ENCODE data around the gene NT5E. TPM values are rescaled to one million over a fixed set of nuclear protein-coding genes. Genes with fewer than 3 reads are reported as not detected.
A peak's percentile ranks its signal among the peaks of the same experiment; 100 is the strongest.

Gene NT5E
- total and polyA plus RNA-seq, 2 of the 13 experiments (the other 11 are each of a cell fraction or from before 2014, with no cell fraction given): 9.5 to 33.0 TPM

GRCh38 chr6:85449818-85450759 lies at the start of gene NT5E (continued):
- TF ChIP-seq ZNF326 (CRISPR knock-in tag; IDR thresholded peaks at IDR 0.05; ENCODE audit: borderline replicate concordance) (no peak), ZNF766 (CRISPR knock-in tag; IDR thresholded peaks at IDR 0.05; ENCODE audit: borderline replicate concordance) (peak; percentile 85), FOXM1 (CRISPR knock-in tag; IDR thresholded peaks at IDR 0.05) (no peak), SMARCE1 (IDR thresholded peaks at IDR 0.05; ENCODE audit: borderline replicate concordance) (no peak), ZNF687 (CRISPR knock-in tag; IDR thresholded peaks at IDR 0.05) (peak; percentile 97), ZEB1 (IDR thresholded peaks at IDR 0.05; ENCODE audit: insufficient replicate concordance, low read depth) (no peak), AHR (CRISPR knock-in tag; IDR thresholded peaks at IDR 0.05) (no peak; the same call in 1 of the 2 replicates), ZGPAT (CRISPR knock-in tag; IDR thresholded peaks at IDR 0.05) (peak; percentile 88), NCOA2 (CRISPR knock-in tag; IDR thresholded peaks at IDR 0.05) (0 out of 2 replicates have a peak, but pooled peaks have one; percentile 25), DPF2 (CRISPR knock-in tag; IDR thresholded peaks at IDR 0.05; ENCODE audit: borderline replicate concordance, low read depth) (no peak), ZNF678 (CRISPR knock-in tag; IDR thresholded peaks at IDR 0.05) (peak; percentile 88), ELF4 (CRISPR knock-in tag; IDR thresholded peaks at IDR 0.05; ENCODE audit: borderline replicate concordance) (no peak), NFYB (CRISPR knock-in tag; IDR thresholded peaks at IDR 0.05) (no peak), ZNF34 (CRISPR knock-in tag; IDR thresholded peaks at IDR 0.05; ENCODE audit: borderline replicate concordance) (no peak), XRCC5 (optimal IDR thresholded peaks at IDR 0.05; ENCODE audit: low read length) (peak; percentile 55), PHF21A (CRISPR knock-in tag; IDR thresholded peaks at IDR 0.05) (no peak), KLF9 (CRISPR knock-in tag; IDR thresholded peaks at IDR 0.05; ENCODE audit: low read depth) (no peak), IKZF5 (CRISPR knock-in tag; IDR thresholded peaks at IDR 0.05) (no peak), ZNF563 (CRISPR knock-in tag; IDR thresholded peaks at IDR 0.05) (peak; percentile 46; the same call in 1 of the 2 replicates), ZNF615 (CRISPR knock-in tag; IDR thresholded peaks at IDR 0.05; ENCODE audit: borderline replicate concordance) (no peak), ZNF180 (CRISPR knock-in tag; IDR thresholded peaks at IDR 0.05; ENCODE audit: borderline replicate concordance, low read depth) (no peak), RARA (CRISPR knock-in tag; IDR thresholded peaks at IDR 0.05) (peak; percentile 93), ZNF234 (CRISPR knock-in tag; conservative IDR thresholded peaks at IDR 0.05) (peak; percentile 95), GFI1 (CRISPR knock-in tag; IDR thresholded peaks at IDR 0.05; ENCODE audit: borderline replicate concordance) (no peak)

Measured in HepG2 (cell line).